Esophagus mucosa (tissue), 1 donor: ENCODE data around the gene NT5DC3. TPM values are rescaled to one million over a fixed set of nuclear protein-coding genes. Genes with fewer than 3 reads are reported as not detected.
"Not testable (repeated sequence)": the region's sequence is repeated elsewhere in the genome, so short reads cannot be mapped to it uniquely, and the experiment has no call there.

ENCODE experiments used
- ATAC-seq: fragments of 200-7000 bp; cut with Tn5 transposase; one replicate; pipeline ENCODE4 v1.9.1; 2020
- total RNA-seq: library from RNA; stranded (reverse); gene quantifications from one replicate; pipeline ENCODE4 v1.2.4, GENCODE V29; 2023
- donor health status: DM: yes; HTN: yes; CAD: no.

The NT5DC3 gene
- total RNA-seq, 1 donor from 2014 or later, result 4.8 TPM

DNA sequence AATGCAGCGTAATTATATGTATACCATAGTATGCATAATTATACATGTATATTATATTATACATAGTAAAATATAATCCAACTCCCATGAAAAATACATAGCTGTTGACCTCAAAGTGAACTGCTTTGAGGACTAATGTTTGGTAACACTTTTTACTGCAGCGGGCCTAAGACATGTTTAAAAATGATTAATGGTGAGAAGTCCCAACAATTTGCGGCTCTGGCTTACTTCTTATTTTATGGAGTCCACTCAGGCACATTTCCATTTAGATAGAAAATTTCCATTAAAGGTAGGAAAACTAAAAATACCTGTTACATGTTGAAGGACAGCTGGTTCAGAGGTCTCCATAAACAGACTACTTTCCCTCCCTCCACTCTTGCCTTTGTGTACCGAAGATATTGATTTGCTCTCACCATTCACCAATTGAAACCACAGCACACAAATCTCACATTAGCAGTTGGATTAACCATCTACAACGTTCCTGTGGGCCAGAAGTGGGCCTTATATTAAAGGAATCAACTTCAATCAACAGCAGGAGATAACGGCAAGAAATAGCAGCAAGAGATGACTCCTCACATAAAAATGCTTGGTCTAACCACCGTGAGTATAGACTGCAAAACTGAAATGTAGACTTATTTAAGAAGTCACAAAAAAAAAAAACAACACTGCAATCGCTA, 14.1 kb upstream of the NT5DC3 start:
- no peak for ATAC-seq

GRCh38 chr12:103854372-103854973, 13.4 kb upstream of the NT5DC3 start:
- no peak for ATAC-seq

DNA sequence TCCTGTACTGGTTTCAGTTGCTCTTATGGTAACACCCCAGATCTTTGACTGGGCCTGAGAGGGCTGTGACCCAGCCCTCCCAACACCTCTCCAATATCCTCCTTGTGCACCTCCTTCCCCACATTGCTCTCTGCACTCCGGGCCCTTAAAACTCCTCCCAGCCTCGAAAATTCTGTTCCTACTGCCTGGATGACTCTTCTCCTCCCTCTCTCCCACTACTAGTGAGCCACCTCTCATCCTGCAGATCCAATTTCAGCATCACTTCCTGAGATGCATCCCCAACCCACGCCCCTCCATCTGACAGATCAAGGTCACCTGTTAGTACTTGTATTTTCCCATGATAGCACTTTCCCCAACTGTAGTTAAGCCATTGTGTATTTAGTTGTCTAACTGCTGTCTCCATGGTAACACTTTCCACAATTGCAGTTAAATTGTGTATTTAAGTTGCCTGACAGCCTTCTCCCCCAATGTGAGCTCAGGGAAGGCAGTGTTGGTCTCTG, 11.5 kb upstream of the NT5DC3 start:
- ATAC-seq, result peak; percentile 30

- ATAC-seq, result no peak
Observed at GRCh38 chr12:103851127-103851526, 10.1 kb upstream of the NT5DC3 start.

DNA sequence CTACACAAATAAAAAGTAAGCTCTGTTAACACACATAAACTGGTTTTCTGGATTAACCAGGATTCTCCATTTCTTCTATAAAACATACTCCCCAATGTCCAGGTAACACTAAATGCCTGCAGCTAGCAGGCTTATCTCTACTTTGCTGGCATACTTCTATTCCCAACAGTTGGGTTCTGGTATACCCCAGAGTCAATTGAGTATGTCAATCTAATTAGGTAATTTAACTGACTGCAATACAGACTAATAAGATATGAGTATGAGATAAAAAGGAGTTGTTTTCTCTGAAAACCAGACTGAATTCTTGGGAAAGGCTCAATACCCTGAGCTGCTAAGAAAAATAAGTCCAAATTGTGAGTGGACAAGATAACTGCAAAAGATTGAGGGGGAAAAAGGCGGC, 9.4 kb upstream of the NT5DC3 start:
- no peak for ATAC-seq

DNA sequence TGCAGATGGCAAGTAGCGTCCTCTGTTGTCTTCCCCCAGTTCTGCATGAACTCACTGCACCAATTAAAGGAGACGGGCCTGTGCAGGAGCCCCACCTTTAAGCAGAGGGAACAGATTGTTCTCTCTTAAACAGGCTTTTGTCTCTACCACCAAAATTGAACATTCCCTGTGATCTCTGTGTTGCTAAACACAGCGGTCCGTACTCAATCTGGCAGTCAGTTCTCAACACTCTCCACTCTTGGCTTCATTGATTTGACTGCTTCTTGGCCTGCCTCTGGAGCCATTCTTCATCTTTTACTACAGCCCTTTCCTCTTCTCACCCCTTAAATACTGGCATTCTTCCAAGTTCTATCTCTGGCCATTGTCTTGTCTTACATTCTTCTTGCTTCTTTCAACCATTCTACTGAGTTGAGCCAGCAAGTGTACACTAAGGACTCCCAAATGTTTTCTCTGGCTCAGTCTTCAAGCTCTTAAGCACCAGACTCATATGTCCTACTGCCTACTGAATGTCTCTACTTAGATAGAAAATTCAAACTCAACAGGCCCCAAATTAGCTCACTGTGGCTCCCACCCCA, 8.0 kb upstream of the NT5DC3 start:
- ATAC-seq, result no peak

GRCh38 chr12:103848143-103848542, 7.1 kb upstream of the NT5DC3 start:
- ATAC-seq, result no peak

DNA sequence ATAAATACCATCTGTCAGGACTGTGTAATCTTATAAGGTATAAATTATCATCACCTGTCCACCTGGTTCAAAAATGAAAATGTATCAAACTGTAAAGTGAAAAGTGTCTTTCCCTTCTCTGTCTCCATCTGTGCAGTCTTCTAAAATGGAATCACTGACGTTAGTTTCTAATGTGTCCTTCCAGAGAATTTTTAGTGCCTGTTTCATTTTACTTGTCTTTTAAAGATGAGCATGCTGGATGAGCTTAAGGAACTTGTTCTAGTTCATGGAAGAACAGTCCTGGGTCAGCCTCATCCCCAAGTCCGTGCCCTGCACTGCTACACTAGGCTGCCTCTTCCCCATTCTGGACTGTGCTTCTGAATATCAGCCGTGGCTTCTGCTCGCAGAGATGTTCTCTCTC, 5.4 kb upstream of the NT5DC3 start:
- ATAC-seq, result no peak

GRCh38 chr12:103844305-103844704, 3.3 kb upstream of the NT5DC3 start:
- ATAC-seq, result no peak

DNA sequence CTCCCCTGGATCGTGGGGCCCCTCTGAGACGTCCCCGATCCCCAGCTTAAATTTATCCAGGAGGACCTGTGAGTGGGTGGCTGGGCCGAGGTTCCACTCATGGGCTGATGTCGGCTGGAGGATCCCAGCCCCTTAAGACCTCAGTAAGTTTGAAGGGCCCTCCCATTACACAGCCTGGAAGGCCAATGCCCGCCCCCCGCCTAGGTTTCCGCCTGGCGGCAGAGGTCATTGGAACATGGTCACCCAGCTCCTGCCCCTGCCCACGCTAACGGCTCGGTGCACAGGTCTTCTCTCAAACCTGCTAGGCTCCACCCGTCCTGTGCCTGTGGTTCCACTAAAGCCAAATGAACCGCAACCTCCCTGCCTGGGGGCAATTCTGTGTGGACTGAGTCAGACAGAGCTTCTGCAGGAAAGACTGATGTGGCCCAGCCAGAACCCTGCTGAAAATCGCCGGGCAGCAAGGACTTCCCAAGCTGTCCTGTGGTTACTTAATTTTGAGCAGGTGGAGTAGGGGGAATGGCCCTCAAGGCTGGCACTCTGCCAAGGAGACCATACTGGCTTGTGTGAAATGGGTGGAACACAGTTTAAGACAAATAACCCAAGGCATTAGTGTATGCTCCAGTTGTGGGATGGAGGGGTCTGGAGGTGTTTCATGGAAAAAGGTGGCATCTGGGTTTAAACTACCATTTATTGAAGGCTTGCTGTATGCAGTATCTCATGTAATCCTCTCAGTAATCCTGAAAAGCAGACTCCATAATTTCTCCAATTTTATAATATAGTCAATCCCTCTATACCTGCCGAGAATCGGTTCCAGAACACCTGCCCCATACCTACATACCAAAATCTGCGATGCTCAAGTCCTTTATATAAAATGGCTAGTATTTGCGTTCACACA, 903 bp upstream of the NT5DC3 start:
- ATAC-seq, result peak; percentile 77

- ATAC-seq, result peak; percentile 30
Observed at GRCh38 chr12:103840462-103840875, 565 bp downstream of the NT5DC3 start.

DNA sequence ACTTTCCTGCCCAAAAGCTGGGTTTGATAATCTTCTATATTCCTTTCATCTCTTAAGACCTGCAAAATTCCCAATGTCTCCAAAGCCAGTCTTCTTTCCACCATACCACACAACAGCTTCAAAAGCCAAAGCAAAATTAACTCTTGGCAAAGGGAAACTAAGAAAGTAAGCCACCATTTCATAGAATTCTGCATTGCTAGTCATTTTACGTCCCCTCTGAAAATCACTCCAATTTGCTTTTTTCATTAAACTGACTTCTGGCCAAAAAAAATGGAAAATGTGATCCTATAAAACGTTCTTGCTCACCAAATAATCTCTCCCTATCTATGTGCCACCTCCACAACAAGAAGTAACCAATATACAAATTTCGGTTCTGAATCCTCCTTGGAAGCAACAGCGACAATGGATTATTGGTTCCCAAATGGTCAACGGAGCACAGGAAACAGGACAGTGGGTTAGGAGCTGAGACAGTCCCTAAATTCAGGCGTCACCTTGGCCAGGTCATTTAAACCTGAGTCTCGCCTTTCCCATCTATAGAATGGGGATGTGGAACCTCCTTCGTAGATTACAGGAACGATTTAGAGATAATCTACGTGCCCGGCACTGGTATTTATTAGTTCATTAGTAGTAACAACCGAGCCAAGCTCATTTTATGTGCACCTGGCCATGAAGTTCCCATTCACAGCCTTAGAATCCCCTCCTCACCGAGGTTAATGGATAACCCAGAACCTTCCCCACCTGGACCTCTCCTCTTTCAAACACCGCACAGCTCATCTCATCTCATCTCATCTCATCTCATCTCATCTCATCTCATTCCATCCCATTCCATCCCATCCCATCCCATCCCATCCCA, 1.2 kb downstream of the NT5DC3 start:
- no peak for ATAC-seq

DNA sequence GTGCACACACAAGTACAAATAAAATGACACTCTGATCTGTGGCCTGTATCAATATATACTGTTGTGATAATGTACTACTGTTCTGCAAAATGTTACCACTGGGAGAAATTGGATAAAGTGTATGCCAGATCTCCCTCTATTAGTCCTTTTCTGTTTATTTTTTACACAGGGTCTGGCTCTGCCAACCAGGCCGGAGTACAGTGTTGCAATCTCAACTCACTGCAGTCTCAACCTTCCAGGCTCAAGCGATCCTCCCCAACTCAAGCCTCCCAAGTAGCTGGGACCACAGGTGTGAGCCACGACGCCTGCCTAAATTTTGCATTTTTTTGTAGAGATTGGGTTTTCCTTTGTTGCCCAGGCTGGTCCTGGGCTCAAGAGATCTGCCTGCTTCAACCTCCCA, 1.9 kb downstream of the NT5DC3 start:
- ATAC-seq, result no peak

- no peak for ATAC-seq
Observed at GRCh38 chr12:103838254-103838914, 2.6 kb downstream of the NT5DC3 start.

GRCh38 chr12:103836345-103836744, 4.7 kb downstream of the NT5DC3 start:
- no peak for ATAC-seq

DNA sequence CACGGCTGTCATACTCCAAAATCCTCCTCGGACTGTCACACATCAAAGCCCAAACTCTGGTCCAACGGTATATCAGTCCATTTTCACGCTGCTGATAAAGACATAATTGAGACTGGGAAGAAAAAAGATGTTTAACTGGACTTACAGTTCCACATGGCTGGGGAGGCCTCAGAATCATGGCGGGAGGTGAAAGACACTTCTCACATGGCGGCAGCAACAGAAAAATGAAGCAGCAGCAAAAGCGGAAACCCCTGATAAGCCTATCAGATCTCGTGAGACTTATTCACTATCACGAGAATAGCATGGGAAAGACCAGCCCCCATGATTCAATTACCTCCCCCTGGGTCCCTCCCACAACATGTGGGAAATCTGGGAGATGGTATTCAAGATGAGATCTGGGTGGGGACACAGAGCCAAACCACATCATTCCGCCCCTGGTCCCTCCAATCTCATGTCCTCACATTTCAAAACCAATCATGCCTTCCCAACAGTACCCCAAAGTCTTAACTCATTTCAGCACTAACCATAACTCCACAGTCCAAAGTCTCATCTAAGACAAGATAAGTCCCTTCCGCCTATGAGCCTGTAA, 5.2 kb downstream of the NT5DC3 start:
- not testable (repeated sequence) for ATAC-seq

DNA sequence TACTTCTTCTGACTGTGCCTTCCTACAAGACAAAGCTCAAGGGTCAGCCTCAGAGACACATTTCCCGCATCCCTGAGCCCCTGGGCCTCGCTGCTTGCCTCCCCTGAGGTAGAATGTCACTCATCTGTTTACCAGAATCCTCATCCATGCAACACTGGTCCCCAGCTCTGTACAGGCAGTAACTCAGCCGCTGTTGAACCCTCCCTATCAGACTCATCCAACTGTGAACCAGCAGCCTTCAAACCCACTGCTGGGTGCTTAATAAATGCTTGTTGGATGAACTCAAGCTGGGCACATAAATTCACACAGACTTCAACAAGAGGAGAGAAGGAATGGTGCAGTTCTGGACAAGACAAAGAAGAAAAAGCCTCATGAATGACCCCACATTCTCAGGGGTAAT, 6.1 kb downstream of the NT5DC3 start:
- ATAC-seq, result no peak

DNA sequence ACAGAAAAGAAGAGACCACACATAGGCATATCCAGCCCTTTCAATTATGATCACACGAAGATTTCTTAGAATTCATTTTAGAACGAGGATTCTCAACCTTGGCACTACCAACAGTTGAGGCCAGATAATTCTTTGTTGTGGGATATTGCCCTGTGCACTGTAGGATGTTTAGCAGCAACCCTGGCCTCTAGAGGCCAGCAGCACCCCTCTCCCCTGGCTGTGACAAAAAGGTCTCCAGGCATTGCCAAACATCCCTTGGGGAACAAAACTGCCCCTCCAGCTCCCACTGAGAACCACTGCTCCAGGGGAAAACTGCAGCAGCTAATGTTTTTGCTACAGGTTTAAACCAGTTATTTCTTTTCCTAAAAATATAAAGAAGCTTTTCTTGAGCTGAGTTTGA, 7.1 kb downstream of the NT5DC3 start:
- no peak for ATAC-seq

DNA sequence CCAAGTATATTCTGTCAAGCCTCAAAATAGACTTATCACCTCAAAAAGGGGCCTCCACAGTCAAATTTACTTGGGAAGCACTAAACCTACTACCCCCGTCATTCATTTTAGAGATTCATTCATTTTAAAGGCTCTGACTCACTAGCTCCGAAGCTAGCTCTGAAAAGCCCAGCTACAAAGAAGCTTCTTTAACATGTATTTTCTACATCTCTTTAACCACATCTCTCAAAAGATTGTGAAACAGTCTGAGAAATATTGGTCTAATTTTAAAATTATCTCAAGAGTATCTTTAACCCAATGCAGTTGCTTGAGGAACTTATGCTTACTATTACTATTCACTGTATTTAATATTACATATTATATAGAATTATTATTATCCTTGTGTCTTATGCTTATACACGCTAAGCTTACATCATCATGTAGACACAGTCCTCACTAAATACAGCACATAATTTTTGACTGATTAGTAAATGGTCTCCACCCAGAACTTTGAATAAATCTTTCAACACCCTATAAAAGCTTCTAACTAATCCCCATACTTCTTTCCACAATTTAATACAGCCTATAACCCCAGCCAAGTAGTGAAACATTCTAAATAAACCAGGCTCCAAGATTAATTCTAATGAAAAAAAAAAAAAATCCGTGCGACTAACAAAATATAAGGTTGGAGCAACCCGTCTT, 7.8 kb downstream of the NT5DC3 start:
- ATAC-seq, result peak; percentile 23
